ENCODE data around the gene CDC16. TPM values are rescaled to one million over a fixed set of nuclear protein-coding genes. Genes with fewer than 3 reads are reported as not detected.

Gene CDC16
- total and polyA plus RNA-seq, 2 of the 8 experiments (the other 6 are each of a cell fraction or from before 2014, with no cell fraction given), result 42.5 to 83.4 TPM

- peak; percentile 56 for TF ChIP-seq CHD7 (IDR thresholded peaks at IDR 0.05; ENCODE audit: insufficient replicate concordance, low read length)
- peak; percentile 97 for TF ChIP-seq POU5F1 (IDR thresholded peaks at IDR 0.05; ENCODE audit: low read depth, low read length)
- TF ChIP-seq CHD1 (IDR thresholded peaks at IDR 0.05; ENCODE audit: low read depth, low read length), result no peak
Observed at GRCh38 chr13:114257014-114257413, 22.3 kb downstream of the CDC16 start (continued).
